A549 (cell line): ENCODE measurements around the gene SLC25A26. TPM values are rescaled to one million over a fixed set of nuclear protein-coding genes. Genes with fewer than 3 reads are reported as not detected.

Source experiments
- ATAC-seq, 2 experiments: fragments of 200-7000 bp in 1 of 2; fragments of >200 bp in 1 of 2; cut with Nextera tagmentation in 1 of 2; cut with Tn5 transposase in 1 of 2; 3 replicates each; pipeline versions ENCODE4 v1.8.0 to v1.9.1; 2018 to 2020; ENCODE audit warnings: mild to moderate bottlenecking in 1 of 2, moderate library complexity in 1 of 2
- CTCF ChIA-PET: fragments of 300-600 bp; sonication (Branson Sonifier 250); formaldehyde crosslinking; extraction: SDS; loops from one replicate; lab custom pipeline; 2021; ENCODE audit warnings: antibody characterized with exemption, inconsistent platforms; lab: Yijun Ruan, JAX
- POLR2A ChIA-PET: fragments of 350-600 bp; formaldehyde crosslinking; extraction: SDS; loops from one replicate; lab custom pipeline; 2021; ENCODE audit warnings: antibody characterized with exemption, inconsistent platforms; lab: Yijun Ruan, JAX
- DNase-seq, 2 experiments: peaks; one replicate each; pipeline versions ENCODE4 v3.0.0 to v3.0.0-alpha.2; 2011 to 2016; ENCODE audit warnings: low read depth in 1 of 2, low spot score in 1 of 2
- FAIRE-seq: peaks from 2 replicates; lab custom pipeline; 2011; peaks lifted over from hg19 to GRCh38; lab: Jason Lieb, UNC
- H3K27ac ChIP-seq, 2 experiments: fragments of >200 bp; sonication (Bioruptor Twin); formaldehyde crosslinking; 3 replicates each; pipeline ENCODE4 v1.5.1; 2016 to 2017
- H3K4me1 ChIP-seq: fragments of >200 bp; sonication (Bioruptor Twin); formaldehyde crosslinking; 3 replicates; pipeline ENCODE4 v1.6.1; 2016
- H3K4me2 ChIP-seq: fragments of >200 bp; sonication (Bioruptor Twin); formaldehyde crosslinking; 3 replicates; pipeline ENCODE4 v1.6.1; 2016
- H3K4me3 ChIP-seq: fragments of >200 bp; sonication (Bioruptor Twin); formaldehyde crosslinking; 3 replicates; pipeline ENCODE4 v1.5.1; 2016
- H3K9me3 ChIP-seq: fragments of >200 bp; sonication (Bioruptor Twin); formaldehyde crosslinking; 3 replicates; pipeline ENCODE4 v1.6.1; 2016
- BCL3 ChIP-seq: fragments of >200 bp; sonication (Bioruptor Twin); formaldehyde crosslinking; IDR thresholded peaks from 3 replicates; pipeline ENCODE4 v1.6.1; 2016
- BHLHE40 ChIP-seq: IDR thresholded peaks from 2 replicates; pipeline ENCODE4 v1.6.1; 2012; ENCODE audit warnings: low read depth, low read length, inconsistent platforms
- EHF ChIP-seq: fragments of 250-450 bp; sonication (Bioruptor Pico); IDR thresholded peaks from 2 replicates; pipeline ENCODE4 v1.5.0; 2020; ENCODE audit warnings: mild to moderate bottlenecking
- ESRRA ChIP-seq: fragments of 150-350 bp; IDR thresholded peaks from 2 replicates; pipeline ENCODE4 v1.6.1; 2014; ENCODE audit warnings: mild to moderate bottlenecking, low read length, borderline replicate concordance
- FOSB ChIP-seq: fragments of 250-450 bp; sonication (Bioruptor Pico); IDR thresholded peaks from 2 replicates; pipeline ENCODE4 v1.5.0; 2020; ENCODE audit warnings: mild to moderate bottlenecking, moderate library complexity
- HES2 ChIP-seq: fragments of >200 bp; sonication (Bioruptor Twin); formaldehyde crosslinking; IDR thresholded peaks from 2 replicates; pipeline ENCODE4 v1.6.1; 2016
- HOXB13 ChIP-seq: fragments of 250-450 bp; sonication (Bioruptor Pico); IDR thresholded peaks from 2 replicates; pipeline ENCODE4 v1.5.0; 2020; ENCODE audit warnings: low read depth, mild to moderate bottlenecking, moderate library complexity
- MAFK ChIP-seq: fragments of 450-650 bp; IDR thresholded peaks from 2 replicates; pipeline ENCODE4 v1.6.1; 2014; ENCODE audit not compliant: partially characterized antibody
- NPAS2 ChIP-seq: fragments of 250-450 bp; sonication (Bioruptor Pico); IDR thresholded peaks from 2 replicates; pipeline ENCODE4 v1.8.0; 2022; ENCODE audit warnings: mild to moderate bottlenecking, moderate library complexity, borderline replicate concordance
- PHF8 ChIP-seq: fragments of 200-600 bp; sonication (generic); IDR thresholded peaks from 2 replicates; pipeline ENCODE4 v1.6.1; 2016; ENCODE audit warnings: low read depth, mild to moderate bottlenecking, antibody characterized with exemption, moderate library complexity, borderline replicate concordance
- RAD21 ChIP-seq, 2 experiments: fragments of >200 bp in 1 of 2; sonication (Bioruptor Twin) in 1 of 2; formaldehyde crosslinking in 1 of 2; IDR thresholded peaks in 1 of 2; conservative IDR thresholded peaks in 1 of 2; 2 replicates in 1 of 2; 3 replicates in 1 of 2; pipeline ENCODE4 v1.6.1; 2012 to 2018; ENCODE audit warnings: inconsistent platforms in 1 of 2
- RARB ChIP-seq: fragments of 250-450 bp; sonication (Bioruptor Pico); IDR thresholded peaks from 2 replicates; pipeline ENCODE4 v1.8.0; 2021; ENCODE audit warnings: mild to moderate bottlenecking, moderate library complexity
- RFX5 ChIP-seq: fragments of 450-650 bp; IDR thresholded peaks from 2 replicates; pipeline ENCODE4 v1.7.1; 2014; ENCODE audit warnings: antibody characterized with exemption, mild to moderate bottlenecking, moderate library complexity
- RNF2 ChIP-seq: fragments of 200-600 bp; sonication (generic); IDR thresholded peaks from 2 replicates; pipeline ENCODE4 v1.6.1; 2016; ENCODE audit warnings: low read depth, mild to moderate bottlenecking, antibody characterized with exemption, moderate library complexity, borderline replicate concordance
- SREBF2 ChIP-seq: fragments of 450-650 bp; IDR thresholded peaks from 2 replicates; pipeline ENCODE4 v1.6.1; 2014; ENCODE audit warnings: mild to moderate bottlenecking, moderate library complexity
- TP53 ChIP-seq: fragments of 250-450 bp; sonication (Bioruptor Pico); IDR thresholded peaks from 2 replicates; pipeline ENCODE4 v1.5.0; 2021; ENCODE audit warnings: mild to moderate bottlenecking, moderate library complexity
- USF2 ChIP-seq: fragments of 450-650 bp; IDR thresholded peaks from 2 replicates; pipeline ENCODE4 v1.6.1; 2014; ENCODE audit warnings: antibody characterized with exemption
- ZC3H11A ChIP-seq: fragments of 450-650 bp; IDR thresholded peaks from 2 replicates; pipeline ENCODE4 v1.6.1; 2014; ENCODE audit warnings: antibody characterized with exemption, mild to moderate bottlenecking
- ZFP36 ChIP-seq: fragments of 450-650 bp; IDR thresholded peaks from 2 replicates; pipeline ENCODE4 v1.6.1; 2014; ENCODE audit warnings: borderline replicate concordance; ENCODE audit not compliant: partially characterized antibody
- ZNF302 ChIP-seq: fragments of 250-450 bp; sonication (Bioruptor Pico); IDR thresholded peaks from 2 replicates; pipeline ENCODE4 v1.9.0; 2021; ENCODE audit warnings: inconsistent platforms, mild to moderate bottlenecking, moderate library complexity
- WGBS: methylation state at CpG from one replicate; pipeline ENCODE4 v1.1.6; 2017; ENCODE audit errors: missing lambda C conversion rate; 5-methylcytosine and 5-hydroxymethylcytosine counted together
- polyA plus RNA-seq, 4 experiments: library from polyadenylated mRNA; depleted of rRNA in 3 of 4; stranded (reverse); fragments of >200 nt; fragmentation: RNase III in 1 of 4; extraction: RNeasy Plus Mini Kit Qiagen cat#74134 plus additional on column Dnase treatment in 1 of 4; gene quantifications; 2 replicates in 3 of 4; 3 replicates in 1 of 4; pipeline ENCODE4 v1.2.3, GENCODE V29; 2011 to 2017
- TF ChIP-seq, protein P1 (sequence below): IDR thresholded peaks from 2 replicates; pipeline ENCODE4 v1.6.1; 2012
- TF ChIP-seq, protein P2 (sequence below): fragments of 200-600 bp; sonication (generic); IDR thresholded peaks from 2 replicates; pipeline ENCODE4 v1.6.1; 2016; ENCODE audit warnings: antibody characterized with exemption, mild to moderate bottlenecking, moderate library complexity

The SLC25A26 gene
- polyA plus RNA-seq, 2 of the 4 experiments (the other 2 are of a cell fraction): 13.0 to 30.5 TPM

DNA sequence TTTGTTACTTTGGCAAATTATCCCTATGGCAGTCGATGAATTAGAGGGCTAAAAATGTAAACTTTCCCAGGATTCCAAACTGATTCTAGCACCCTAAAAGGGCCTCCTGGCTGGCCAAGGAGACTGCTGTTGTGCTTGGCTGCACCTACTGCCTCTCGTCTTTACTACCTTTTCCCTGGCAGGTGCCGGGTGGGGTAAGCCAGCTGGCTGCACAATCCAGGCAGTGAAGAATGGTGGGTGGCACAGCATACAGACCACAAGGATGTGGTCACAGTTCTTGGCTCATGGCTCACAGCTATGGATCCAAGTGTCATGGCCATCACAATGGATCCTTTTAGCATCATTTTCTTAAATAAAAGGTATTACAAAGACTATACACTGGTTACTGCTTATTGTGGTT lies 20.7 kb upstream of the SLC25A26 start:
- 2% methylated on average over 2 of the region's 3 CpGs for WGBS
- POLR2A ChIA-PET: no interaction called here
- no peak for DNase-seq
- Histone ChIP-seq H3K27ac (no peak overlapping the region), H3K9me3 (no peaks in the 10 kb centered on the region), H3K4me1 (no peaks in the 10 kb centered on the region), H3K4me2 (no peak overlapping the region), H3K4me3 (no peak overlapping the region)
- CTCF ChIA-PET: no interaction called here
- no peak for ATAC-seq
- TF ChIP-seq RNF2 (no peak), EHF (no peak), NPAS2 (CRISPR knock-in tag) (no peak), BCL3 (no peak), FOSB (CRISPR knock-in tag) (no peak), ZC3H11A (no peak), PHF8 (no peak), HES2 (no peak), ZFP36 (no peak), ZNF302 (CRISPR knock-in tag) (no peak), RFX5 (no peak), BHLHE40 (no peak), ESRRA (no peak), MAFK (no peak)
- TF ChIP-seq, protein P1, sequence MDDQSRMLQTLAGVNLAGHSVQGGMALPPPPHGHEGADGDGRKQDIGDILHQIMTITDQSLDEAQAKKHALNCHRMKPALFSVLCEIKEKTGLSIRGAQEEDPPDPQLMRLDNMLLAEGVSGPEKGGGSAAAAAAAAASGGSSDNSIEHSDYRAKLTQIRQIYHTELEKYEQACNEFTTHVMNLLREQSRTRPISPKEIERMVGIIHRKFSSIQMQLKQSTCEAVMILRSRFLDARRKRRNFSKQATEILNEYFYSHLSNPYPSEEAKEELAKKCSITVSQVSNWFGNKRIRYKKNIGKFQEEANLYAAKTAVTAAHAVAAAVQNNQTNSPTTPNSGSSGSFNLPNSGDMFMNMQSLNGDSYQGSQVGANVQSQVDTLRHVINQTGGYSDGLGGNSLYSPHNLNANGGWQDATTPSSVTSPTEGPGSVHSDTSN: no peak
- TF ChIP-seq, protein P2, sequence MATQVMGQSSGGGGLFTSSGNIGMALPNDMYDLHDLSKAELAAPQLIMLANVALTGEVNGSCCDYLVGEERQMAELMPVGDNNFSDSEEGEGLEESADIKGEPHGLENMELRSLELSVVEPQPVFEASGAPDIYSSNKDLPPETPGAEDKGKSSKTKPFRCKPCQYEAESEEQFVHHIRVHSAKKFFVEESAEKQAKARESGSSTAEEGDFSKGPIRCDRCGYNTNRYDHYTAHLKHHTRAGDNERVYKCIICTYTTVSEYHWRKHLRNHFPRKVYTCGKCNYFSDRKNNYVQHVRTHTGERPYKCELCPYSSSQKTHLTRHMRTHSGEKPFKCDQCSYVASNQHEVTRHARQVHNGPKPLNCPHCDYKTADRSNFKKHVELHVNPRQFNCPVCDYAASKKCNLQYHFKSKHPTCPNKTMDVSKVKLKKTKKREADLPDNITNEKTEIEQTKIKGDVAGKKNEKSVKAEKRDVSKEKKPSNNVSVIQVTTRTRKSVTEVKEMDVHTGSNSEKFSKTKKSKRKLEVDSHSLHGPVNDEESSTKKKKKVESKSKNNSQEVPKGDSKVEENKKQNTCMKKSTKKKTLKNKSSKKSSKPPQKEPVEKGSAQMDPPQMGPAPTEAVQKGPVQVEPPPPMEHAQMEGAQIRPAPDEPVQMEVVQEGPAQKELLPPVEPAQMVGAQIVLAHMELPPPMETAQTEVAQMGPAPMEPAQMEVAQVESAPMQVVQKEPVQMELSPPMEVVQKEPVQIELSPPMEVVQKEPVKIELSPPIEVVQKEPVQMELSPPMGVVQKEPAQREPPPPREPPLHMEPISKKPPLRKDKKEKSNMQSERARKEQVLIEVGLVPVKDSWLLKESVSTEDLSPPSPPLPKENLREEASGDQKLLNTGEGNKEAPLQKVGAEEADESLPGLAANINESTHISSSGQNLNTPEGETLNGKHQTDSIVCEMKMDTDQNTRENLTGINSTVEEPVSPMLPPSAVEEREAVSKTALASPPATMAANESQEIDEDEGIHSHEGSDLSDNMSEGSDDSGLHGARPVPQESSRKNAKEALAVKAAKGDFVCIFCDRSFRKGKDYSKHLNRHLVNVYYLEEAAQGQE: no peak
- FAIRE-seq: no peak

GRCh38 chr3:66200786-66201185 lies 20.0 kb upstream of the SLC25A26 start:
- Histone ChIP-seq H3K4me1 (no peaks in the 10 kb centered on the region), H3K9me3 (no peaks in the 10 kb centered on the region), H3K27ac (no peak overlapping the region), H3K4me3 (no peak overlapping the region), H3K4me2 (no peak overlapping the region)
- WGBS: 47% methylated on average over 2 of the region's 2 CpGs
- FAIRE-seq (no peak), ATAC-seq (no peak), DNase-seq (no peak)
- ChIA-PET POLR2A (no interaction called here), CTCF (no interaction called here)
- TF ChIP-seq ESRRA: no peak
- no peak for TF ChIP-seq RAD21 (conservative IDR thresholded peaks at IDR 0.05 in 1 of 2, IDR thresholded peaks at IDR 0.05 in 1 of 2)
- no peak for TF ChIP-seq SREBF2
- TF ChIP-seq, protein P2: no peak
- TF ChIP-seq HOXB13 (CRISPR knock-in tag): no peak
- TF ChIP-seq, protein P1: no peak
- TF ChIP-seq ZNF302 (CRISPR knock-in tag): no peak
- no peak for TF ChIP-seq RARB (CRISPR knock-in tag)
- no peak for TF ChIP-seq EHF
- TF ChIP-seq USF2: no peak
- no peak for TF ChIP-seq TP53
- no peak for TF ChIP-seq HES2
